H9 (cell line): ENCODE data around the gene AGBL4. TPM values are rescaled to one million over a fixed set of nuclear protein-coding genes. Genes with fewer than 3 reads are reported as not detected.

Source experiments
- DNase-seq: peaks from one replicate; pipeline ENCODE4 v3.0.0-alpha.2; 2017
- H2AFZ ChIP-seq: one replicate; pipeline ENCODE4 v1.6.1; 2013; ENCODE audit warnings: mild to moderate bottlenecking, low read length, control low read depth, moderate library complexity
- H2AK5ac ChIP-seq: 2 replicates; pipeline ENCODE4 v1.6.1; 2013; ENCODE audit warnings: low read length, control low read depth, mixed read lengths; ENCODE audit not compliant: insufficient read length
- H2BK120ac ChIP-seq: one replicate; pipeline ENCODE4 v1.6.1; 2013; ENCODE audit warnings: low read depth, mild to moderate bottlenecking, low read length, control low read depth, inconsistent platforms; ENCODE audit not compliant: poor library complexity, severe bottlenecking
- H2BK12ac ChIP-seq: 2 replicates; pipeline ENCODE4 v1.6.1; 2013; ENCODE audit warnings: low read length, control low read depth, mixed read lengths, low read depth; ENCODE audit not compliant: insufficient read length
- H2BK15ac ChIP-seq: 2 replicates; pipeline ENCODE4 v1.6.1; 2013; ENCODE audit warnings: low read depth, low read length, control low read depth
- H2BK20ac ChIP-seq: one replicate; pipeline ENCODE4 v1.6.1; 2013; ENCODE audit warnings: low read depth, mild to moderate bottlenecking, low read length, control low read depth, inconsistent platforms; ENCODE audit not compliant: poor library complexity, severe bottlenecking
- H2BK5ac ChIP-seq: 2 replicates; pipeline ENCODE4 v1.6.1; 2013; ENCODE audit warnings: low read length, control low read depth, mixed read lengths; ENCODE audit not compliant: insufficient read length
- H3K14ac ChIP-seq: 2 replicates; pipeline ENCODE4 v1.6.1; 2013; ENCODE audit warnings: low read length, control low read depth; ENCODE audit not compliant: insufficient read depth
- H3K18ac ChIP-seq: 2 replicates; pipeline ENCODE4 v1.6.1; 2013; ENCODE audit warnings: low read depth, mild to moderate bottlenecking, mixed read lengths, low read length, control low read depth; ENCODE audit not compliant: insufficient read length
- H3K23ac ChIP-seq: 2 replicates; pipeline ENCODE4 v1.6.1; 2013; ENCODE audit warnings: low read length, control low read depth, mixed read lengths, low read depth; ENCODE audit not compliant: insufficient read length
- H3K23me2 ChIP-seq: 2 replicates; pipeline ENCODE4 v1.6.1; 2013; ENCODE audit warnings: low read depth, mild to moderate bottlenecking, mixed read lengths, low read length, control low read depth; ENCODE audit not compliant: insufficient read length, poor library complexity, severe bottlenecking
- H3K27ac ChIP-seq: 2 replicates; pipeline ENCODE4 v1.5.1; 2013; ENCODE audit warnings: low read length, control low read depth, mixed read lengths, low read depth; ENCODE audit not compliant: insufficient read length
- H3K27me3 ChIP-seq: 2 replicates; pipeline ENCODE4 v1.6.1; 2013; ENCODE audit warnings: low read length, control low read depth, inconsistent platforms; ENCODE audit not compliant: insufficient read depth
- H3K4ac ChIP-seq: 2 replicates; pipeline ENCODE4 v1.6.1; 2013; ENCODE audit warnings: low read depth, mild to moderate bottlenecking, control low read depth, inconsistent platforms, low read length, moderate library complexity
- H3K4me1 ChIP-seq: 2 replicates; pipeline ENCODE4 v1.6.1; 2013; ENCODE audit warnings: low read length, control low read depth, inconsistent platforms; ENCODE audit not compliant: insufficient read depth
- H3K4me2 ChIP-seq: 2 replicates; pipeline ENCODE4 v1.6.1; 2013; ENCODE audit warnings: low read length, control low read depth, mixed read lengths; ENCODE audit not compliant: insufficient read length, insufficient read depth
- H3K56ac ChIP-seq: 2 replicates; pipeline ENCODE4 v1.6.1; 2013; ENCODE audit warnings: low read depth, mild to moderate bottlenecking, mixed read lengths, low read length, control low read depth; ENCODE audit not compliant: insufficient read length
- H3K79me1 ChIP-seq: 2 replicates; pipeline ENCODE4 v1.6.1; 2013; ENCODE audit warnings: low read depth, mild to moderate bottlenecking, moderate library complexity, low read length, control low read depth, inconsistent platforms; ENCODE audit not compliant: insufficient read depth, poor library complexity, severe bottlenecking
- H3K79me2 ChIP-seq: 2 replicates; pipeline ENCODE4 v1.6.1; 2013; ENCODE audit warnings: low read length, control low read depth, inconsistent platforms; ENCODE audit not compliant: insufficient read depth
- H3K9ac ChIP-seq: 2 replicates; pipeline ENCODE4 v1.6.1; 2013; ENCODE audit warnings: low read length, control low read depth, mixed read lengths; ENCODE audit not compliant: insufficient read length; ENCODE audit errors: extremely low read depth
- H3K9me3 ChIP-seq: one replicate; pipeline ENCODE4 v1.6.1; 2013; ENCODE audit warnings: low read depth, low read length, inconsistent platforms; ENCODE audit not compliant: control insufficient read depth
- H3T11ph ChIP-seq: one replicate; pipeline ENCODE4 v1.6.1; 2013; ENCODE audit warnings: mild to moderate bottlenecking, low read length, control low read depth, inconsistent platforms
- H4K20me1 ChIP-seq: one replicate; pipeline ENCODE4 v1.6.1; 2013; ENCODE audit not compliant: control insufficient read depth, insufficient read length, insufficient read depth
- H4K5ac ChIP-seq: 2 replicates; pipeline ENCODE4 v1.6.1; 2013; ENCODE audit warnings: low read depth, mild to moderate bottlenecking, mixed read lengths, low read length, control low read depth; ENCODE audit not compliant: insufficient read length
- H4K8ac ChIP-seq: replicated peaks from 2 replicates; pipeline ENCODE4 v1.6.1; 2013; ENCODE audit warnings: low read length, control low read depth, mixed read lengths, low read depth; ENCODE audit not compliant: insufficient read length
- H4K91ac ChIP-seq: 2 replicates; pipeline ENCODE4 v1.6.1; 2013; ENCODE audit warnings: low read depth, mild to moderate bottlenecking, moderate library complexity, mixed read lengths, low read length, control low read depth; ENCODE audit not compliant: insufficient read length
- H3K27ac Mint-ChIP-seq, 3 experiments: 2 replicates in 2 of 3; 3 replicates in 1 of 3; pipeline ENCODE4 v1.8.0; 2020 to 2021; ENCODE audit warnings: mixed read lengths in 3 of 3, mild to moderate bottlenecking in 1 of 3, moderate library complexity in 1 of 3
- H3K27me3 Mint-ChIP-seq: 2 replicates; pipeline ENCODE4 v1.8.0; 2021; ENCODE audit warnings: low read depth, mild to moderate bottlenecking, moderate library complexity, mixed read lengths
- H3K36me3 Mint-ChIP-seq, 3 experiments: 2 replicates in 2 of 3; 3 replicates in 1 of 3; pipeline ENCODE4 v1.8.0; 2020 to 2021; ENCODE audit warnings: low read depth in 3 of 3, mixed read lengths in 3 of 3; ENCODE audit not compliant: insufficient read depth in 1 of 3
- H3K4me1 Mint-ChIP-seq, 2 experiments: 2 replicates each; pipeline ENCODE4 v1.8.0; 2020; ENCODE audit warnings: mixed read lengths in 2 of 2
- H3K4me3 Mint-ChIP-seq, 2 experiments: 2 replicates in 1 of 2; 3 replicates in 1 of 2; pipeline ENCODE4 v1.8.0; 2020 to 2021; ENCODE audit warnings: mild to moderate bottlenecking in 2 of 2, mixed read lengths in 2 of 2, moderate library complexity in 1 of 2
- H3K9me3 Mint-ChIP-seq, 2 experiments: 2 replicates in 1 of 2; 3 replicates in 1 of 2; pipeline ENCODE4 v1.8.0; 2020; ENCODE audit warnings: mild to moderate bottlenecking in 2 of 2, mixed read lengths in 2 of 2, moderate library complexity in 1 of 2
- CTCF ChIP-seq: fragments of 200-600 bp; sonication (generic); conservative IDR thresholded peaks from 3 replicates; pipeline ENCODE4 v1.8.0; 2021; ENCODE audit warnings: antibody characterized with exemption, mild to moderate bottlenecking
- WGBS: extraction: QIAGEN DNeasy Blood & Tissue Kit; methylation state at CpG from one replicate; pipeline ENCODE4 v1.1.7; 2013; ENCODE audit warnings: missing lambda C conversion rate, low lambda C conversion rate, mixed read lengths; ENCODE audit not compliant: insufficient read length; ENCODE audit errors: extremely low coverage; 5-methylcytosine and 5-hydroxymethylcytosine counted together
- total RNA-seq: library from RNA; stranded (reverse); gene quantifications from 2 replicates; pipeline ENCODE4 v1.2.1, GENCODE V29; 2021

The AGBL4 gene
- total RNA-seq, 1 experiment from 2014 or later, result not detected

- H2BK20ac ChIP-seq, result no peak overlapping the region
- no peaks in the 10 kb centered on the region for H3K79me2 ChIP-seq
- H3K27ac ChIP-seq, result no peak overlapping the region
- H3K23me2 ChIP-seq, result no peaks in the 10 kb centered on the region
- no peak overlapping the region for H2BK15ac ChIP-seq
- H4K5ac ChIP-seq, result no peak overlapping the region
- H3T11ph ChIP-seq, result no peak overlapping the region
- no peak overlapping the region for H2BK12ac ChIP-seq
- no peaks in the 10 kb centered on the region for H3K27me3 ChIP-seq
- H4K91ac ChIP-seq, result no peak overlapping the region
- H4K20me1 ChIP-seq, result no peaks in the 10 kb centered on the region
- no peak overlapping the region for H4K8ac ChIP-seq
- no peaks in the 10 kb centered on the region for H3K9me3 Mint-ChIP-seq
- WGBS, result no CpG with 5 or more reads among the region's 4 CpGs
- no peak overlapping the region for H2AK5ac ChIP-seq
- H3K27ac Mint-ChIP-seq, result no peak overlapping the region
- H3K18ac ChIP-seq, result no peak overlapping the region
- H3K23ac ChIP-seq, result no peak overlapping the region
- no peak overlapping the region for H3K4me3 Mint-ChIP-seq
- H3K4me1 ChIP-seq, result no peaks in the 10 kb centered on the region
- no peak overlapping the region for H3K4me2 ChIP-seq
- H3K27me3 Mint-ChIP-seq, result peaks cover 2% of the 10 kb centered on the region; the same call in 1 of the 2 replicates
- H3K9ac ChIP-seq, result no peak overlapping the region
- no peaks in the 10 kb centered on the region; a peak in 1 of 7 replicates for H3K36me3 Mint-ChIP-seq
- no peak overlapping the region; the same call in 1 of the 2 replicates for H3K14ac ChIP-seq
- H2BK5ac ChIP-seq, result no peak overlapping the region
- no peak overlapping the region for H3K4ac ChIP-seq
- no peak overlapping the region for H2BK120ac ChIP-seq
- no peak overlapping the region for H3K56ac ChIP-seq
- no peak for TF ChIP-seq CTCF
- DNase-seq, result no peak
- no peaks in the 10 kb centered on the region for H3K79me1 ChIP-seq
- H3K9me3 ChIP-seq, result no peaks in the 10 kb centered on the region
- H2AFZ ChIP-seq, result no peak overlapping the region
- H3K4me1 Mint-ChIP-seq, result 0 out of 4 replicates have a peak, but pooled peaks cover 0 to 3% of the 10 kb centered on the region in 2 experiments
Observed at GRCh38 chr1:48657413-48657812, 1366.3 kb downstream of the AGBL4 start.
